K562 (cell line): ENCODE data around the gene CUEDC2. TPM values are rescaled to one million over a fixed set of nuclear protein-coding genes. Genes with fewer than 3 reads are reported as not detected.

Experiments
- AFF1 ChIP-seq, 2 experiments: fragments of 450-650 bp; IDR thresholded peaks; 2 replicates each; pipeline ENCODE4 v1.6.1; 2018; ENCODE audit warnings: mild to moderate bottlenecking in 2 of 2, low read depth in 1 of 2; ENCODE audit not compliant: partially characterized antibody in 2 of 2
- ASH1L ChIP-seq: fragments of 450-650 bp; IDR thresholded peaks from 2 replicates; pipeline ENCODE4 v1.6.1; 2018; ENCODE audit warnings: borderline replicate concordance, mild to moderate bottlenecking, low read depth; ENCODE audit not compliant: partially characterized antibody
- ELF4 ChIP-seq: fragments of 450-650 bp; formaldehyde crosslinking; IDR thresholded peaks from 2 replicates; pipeline ENCODE4 v1.4.0; 2022; ENCODE audit warnings: missing genetic modification characterization
- GABPA ChIP-seq: fragments of 200-800 bp; sonication (Bioruptor generic); conservative IDR thresholded peaks from 2 replicates; pipeline ENCODE4 v1.6.1; 2016; ENCODE audit warnings: low read depth, missing genetic modification characterization, missing compliant biosample characterization
- KDM2B ChIP-seq: fragments of 250-450 bp; sonication (Bioruptor Pico); IDR thresholded peaks from 2 replicates; pipeline ENCODE4 v1.8.0; 2021; ENCODE audit warnings: mild to moderate bottlenecking, moderate library complexity
- KLF6 ChIP-seq: fragments of 250-450 bp; sonication (Bioruptor Pico); IDR thresholded peaks from 2 replicates; pipeline ENCODE4 v1.4.0; 2020; ENCODE audit warnings: mild to moderate bottlenecking, moderate library complexity, borderline replicate concordance
- NCOA1 ChIP-seq: fragments of 450-650 bp; IDR thresholded peaks from 2 replicates; pipeline ENCODE4 v1.6.1; 2016; ENCODE audit warnings: low read depth
- PCBP2 ChIP-seq: fragments of 200-400 bp; formaldehyde crosslinking; IDR thresholded peaks from 2 replicates; pipeline ENCODE4 v1.6.1; 2018; ENCODE audit warnings: low read length, low read depth, mild to moderate bottlenecking, moderate library complexity; ENCODE audit not compliant: poor library complexity, severe bottlenecking
- PHB ChIP-seq: fragments of 250-450 bp; sonication (Bioruptor Pico); IDR thresholded peaks from 2 replicates; pipeline ENCODE4 v1.5.0; 2021
- POLR2B ChIP-seq: fragments of 450-650 bp; IDR thresholded peaks from 2 replicates; pipeline ENCODE4 v1.6.1; 2018; ENCODE audit warnings: low read depth; ENCODE audit not compliant: partially characterized antibody
- SUPT5H ChIP-seq: fragments of 450-650 bp; IDR thresholded peaks from 2 replicates; pipeline ENCODE4 v1.6.1; 2016
- XRCC4 ChIP-seq: IDR thresholded peaks from one replicate; pipeline ENCODE4 v1.6.1; 2011; ENCODE audit not compliant: insufficient read depth, insufficient read length; ENCODE audit errors: extremely low read depth
- YY1 ChIP-seq, 3 experiments: IDR thresholded peaks; 2 replicates each; pipeline ENCODE4 v1.6.1; 2011; ENCODE audit warnings: low read length in 2 of 3, mild to moderate bottlenecking in 2 of 3, moderate library complexity in 2 of 3, borderline replicate concordance in 1 of 3, control low read depth in 1 of 3, low read depth in 1 of 3; ENCODE audit not compliant: insufficient read depth in 3 of 3, insufficient replicate concordance in 2 of 3, control insufficient read depth in 1 of 3, insufficient read length in 1 of 3; ENCODE audit errors: extremely low read depth in 1 of 3
- ZNF23 ChIP-seq: fragments of 250-450 bp; sonication (Bioruptor Pico); IDR thresholded peaks from 2 replicates; pipeline ENCODE4 v1.4.0; 2020; ENCODE audit warnings: mild to moderate bottlenecking
- ZNF253 ChIP-seq: fragments of 250-450 bp; sonication (Bioruptor Pico); conservative IDR thresholded peaks from 2 replicates; pipeline ENCODE4 v1.6.1; 2021; ENCODE audit warnings: mild to moderate bottlenecking
- ZNF609 ChIP-seq: sonication (generic); formaldehyde crosslinking; IDR thresholded peaks from 2 replicates; pipeline ENCODE4 v1.8.1; 2023; ENCODE audit warnings: missing genetic modification reagents, mild to moderate bottlenecking, borderline replicate concordance
- ZNF764 ChIP-seq: fragments of 250-450 bp; sonication (Bioruptor Pico); IDR thresholded peaks from 2 replicates; pipeline ENCODE4 v1.4.0; 2020; ENCODE audit warnings: low read depth, mild to moderate bottlenecking, moderate library complexity
- polyA plus RNA-seq, 8 experiments: library from polyadenylated mRNA; depleted of rRNA in 4 of 8; stranded (reverse) in 5 of 8; unstranded in 3 of 8; fragments of >200 nt; fragmentation: Nextera tagmentation in 2 of 8; fragmentation: Illumina TruSeq in 1 of 8; extraction: Ambion mirVana in 2 of 8; extraction: Trizol in 1 of 8; gene quantifications; 2 replicates each; pipeline versions ENCODE4 v1.2.1 to v1.2.3, GENCODE V29; 2011 to 2014; ENCODE audit warnings: inconsistent platforms in 1 of 8, missing spikeins in 1 of 8
- total RNA-seq, 7 experiments: library from RNA; depleted of rRNA in 6 of 7; stranded (reverse); fragments of >200 nt in 6 of 7; fragmentation: Illumina TruSeq in 2 of 7; extraction: Trizol in 2 of 7; gene quantifications; 2 replicates each; pipeline versions ENCODE4 v1.2.1 to v1.2.3, GENCODE V29; 2011 to 2021; ENCODE audit warnings: low replicate concordance in 1 of 7

Gene CUEDC2
- total and polyA plus RNA-seq, 9 of the 15 experiments (the other 6 are each of a cell fraction or from before 2014, with no cell fraction given), result 8.5 to 48.9 (median 27.4) TPM

GRCh38 chr10:102455893-102456471 lies 23.6 kb upstream of the CUEDC2 start (continued):
- TF ChIP-seq NCOA1 (peak; percentile 75), PCBP2 (no peak), YY1 (IDR thresholded peaks at IDR 0.05; ENCODE audit: borderline replicate concordance in 1 of 3, control insufficient read depth in 1 of 3, extremely low read depth in 1 of 3, insufficient read depth in 3 of 3, insufficient read length in 1 of 3, insufficient replicate concordance in 2 of 3, low read depth in 1 of 3, low read length in 2 of 3) (peak in 1 of 3 experiments; percentile 33), ZNF253 (CRISPR knock-in tag) (no peak), KLF6 (CRISPR knock-in tag) (peak; percentile 74; the same call in 1 of the 2 replicates), ZNF609 (CRISPR knock-in tag) (no peak), ELF4 (peak; percentile 87), XRCC4 (no peak), KDM2B (CRISPR knock-in tag) (no peak), ZNF764 (CRISPR knock-in tag) (no peak), PHB (no peak), ASH1L (no peak), GABPA (tag) (peak; percentile 54; the same call in 1 of the 2 replicates), SUPT5H (no peak), AFF1 (IDR thresholded peaks at IDR 0.05; ENCODE audit: low read depth in 1 of 2, partially characterized antibody in 2 of 2) (peak in 1 of 2 experiments; percentile 72), POLR2B (no peak), ZNF23 (CRISPR knock-in tag) (no peak)
